Esophagus squamous epithelium (tissue), 4 donors: Measurements from ENCODE around the gene PLA2G12B.

Source experiments
- POLR2A ChIP-seq, 4 donors: fragments of 450-650 bp; IDR thresholded peaks; one replicate each; pipeline ENCODE4 v1.6.1; 2017; ENCODE audit warnings: antibody characterized with exemption in 4 of 4, mild to moderate bottlenecking in 4 of 4, moderate library complexity in 3 of 4
- TF ChIP-seq, protein P1 (sequence below), 6 experiments: fragments of 450-650 bp in 4 of 6; fragments of 200-600 bp in 2 of 6; sonication (generic) in 2 of 6; IDR thresholded peaks; one replicate each; pipeline ENCODE4 v1.5.1; 2016 to 2019; ENCODE audit warnings: antibody characterized with exemption in 6 of 6, mild to moderate bottlenecking in 4 of 6, moderate library complexity in 4 of 6

DNA sequence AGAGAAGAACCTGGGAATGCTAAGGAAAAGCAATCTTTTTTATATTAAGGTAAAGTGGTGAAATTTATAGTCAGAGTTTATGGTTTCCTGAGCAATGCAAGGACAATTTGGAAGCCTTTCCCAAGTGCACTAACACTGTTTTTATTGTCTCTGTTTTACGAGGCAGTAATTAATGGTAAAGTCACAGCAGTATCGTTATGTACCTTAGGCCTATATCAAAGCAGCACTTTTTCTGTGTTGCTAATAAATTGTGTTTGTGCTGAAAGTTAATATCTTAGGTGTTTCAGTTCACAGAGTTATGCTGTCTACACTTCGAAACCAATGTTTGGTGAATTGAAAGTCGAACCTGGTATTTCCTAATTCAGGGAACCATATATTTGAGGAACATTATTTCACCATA is 41.9 kb downstream of the PLA2G12B start:
- TF ChIP-seq, protein P1, sequence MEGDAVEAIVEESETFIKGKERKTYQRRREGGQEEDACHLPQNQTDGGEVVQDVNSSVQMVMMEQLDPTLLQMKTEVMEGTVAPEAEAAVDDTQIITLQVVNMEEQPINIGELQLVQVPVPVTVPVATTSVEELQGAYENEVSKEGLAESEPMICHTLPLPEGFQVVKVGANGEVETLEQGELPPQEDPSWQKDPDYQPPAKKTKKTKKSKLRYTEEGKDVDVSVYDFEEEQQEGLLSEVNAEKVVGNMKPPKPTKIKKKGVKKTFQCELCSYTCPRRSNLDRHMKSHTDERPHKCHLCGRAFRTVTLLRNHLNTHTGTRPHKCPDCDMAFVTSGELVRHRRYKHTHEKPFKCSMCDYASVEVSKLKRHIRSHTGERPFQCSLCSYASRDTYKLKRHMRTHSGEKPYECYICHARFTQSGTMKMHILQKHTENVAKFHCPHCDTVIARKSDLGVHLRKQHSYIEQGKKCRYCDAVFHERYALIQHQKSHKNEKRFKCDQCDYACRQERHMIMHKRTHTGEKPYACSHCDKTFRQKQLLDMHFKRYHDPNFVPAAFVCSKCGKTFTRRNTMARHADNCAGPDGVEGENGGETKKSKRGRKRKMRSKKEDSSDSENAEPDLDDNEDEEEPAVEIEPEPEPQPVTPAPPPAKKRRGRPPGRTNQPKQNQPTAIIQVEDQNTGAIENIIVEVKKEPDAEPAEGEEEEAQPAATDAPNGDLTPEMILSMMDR (IDR thresholded peaks at IDR 0.05), result no peak
- no peak for TF ChIP-seq POLR2A (IDR thresholded peaks at IDR 0.05)
